Measurements from ENCODE around the gene RPUSD4. TPM values are rescaled to one million over a fixed set of nuclear protein-coding genes. Genes with fewer than 3 reads are reported as not detected.
A peak's percentile ranks its signal among the peaks of the same experiment; 100 is the strongest.

Gene RPUSD4
- total and polyA plus RNA-seq, 2 donors from 2014 or later = 13.6 to 20.7 TPM

DNA sequence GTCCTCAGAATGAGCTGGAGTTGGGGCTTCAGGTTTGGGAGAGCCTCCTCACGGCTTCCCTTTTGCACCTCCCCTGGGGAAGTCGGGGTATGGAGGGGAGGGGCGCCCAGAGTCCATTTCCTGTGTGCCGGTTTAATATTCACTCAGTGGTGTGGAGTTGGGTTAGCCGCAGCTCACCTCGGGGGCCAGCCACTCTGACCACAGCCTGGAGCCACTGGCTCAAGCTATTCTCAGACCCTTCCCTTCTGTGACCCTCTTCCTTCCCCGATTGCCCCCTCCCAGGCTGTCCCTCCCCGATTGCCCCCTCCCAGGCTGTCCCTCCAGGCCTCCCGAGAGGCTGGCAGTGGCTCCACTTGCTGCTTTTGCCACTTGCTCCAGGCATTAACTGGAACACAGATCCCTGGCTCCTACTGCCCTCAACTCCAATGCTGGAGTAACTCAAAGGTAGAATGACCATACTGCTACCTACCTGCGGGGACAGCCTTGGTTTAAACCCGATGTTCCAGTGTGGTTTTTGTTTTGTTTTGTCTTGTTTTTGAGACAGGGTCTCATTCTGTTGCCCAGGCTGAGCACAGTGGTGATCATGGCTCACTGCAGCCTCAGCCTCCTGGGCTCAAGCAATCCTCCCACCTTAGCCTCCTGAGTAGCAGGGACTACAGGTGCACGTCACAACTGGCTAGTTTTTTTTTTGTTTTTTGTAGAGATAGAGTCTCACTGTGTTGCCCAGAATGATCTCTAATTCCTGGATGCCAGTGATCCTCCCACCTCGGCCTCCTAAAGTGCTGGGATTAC is 29.3 kb downstream of the RPUSD4 start:
- H3K4me3 ChIP-seq (ENCODE audit: low read length in 3 of 3) = no peak overlapping the region
- no peak for DNase-seq
- TF ChIP-seq, protein P1, sequence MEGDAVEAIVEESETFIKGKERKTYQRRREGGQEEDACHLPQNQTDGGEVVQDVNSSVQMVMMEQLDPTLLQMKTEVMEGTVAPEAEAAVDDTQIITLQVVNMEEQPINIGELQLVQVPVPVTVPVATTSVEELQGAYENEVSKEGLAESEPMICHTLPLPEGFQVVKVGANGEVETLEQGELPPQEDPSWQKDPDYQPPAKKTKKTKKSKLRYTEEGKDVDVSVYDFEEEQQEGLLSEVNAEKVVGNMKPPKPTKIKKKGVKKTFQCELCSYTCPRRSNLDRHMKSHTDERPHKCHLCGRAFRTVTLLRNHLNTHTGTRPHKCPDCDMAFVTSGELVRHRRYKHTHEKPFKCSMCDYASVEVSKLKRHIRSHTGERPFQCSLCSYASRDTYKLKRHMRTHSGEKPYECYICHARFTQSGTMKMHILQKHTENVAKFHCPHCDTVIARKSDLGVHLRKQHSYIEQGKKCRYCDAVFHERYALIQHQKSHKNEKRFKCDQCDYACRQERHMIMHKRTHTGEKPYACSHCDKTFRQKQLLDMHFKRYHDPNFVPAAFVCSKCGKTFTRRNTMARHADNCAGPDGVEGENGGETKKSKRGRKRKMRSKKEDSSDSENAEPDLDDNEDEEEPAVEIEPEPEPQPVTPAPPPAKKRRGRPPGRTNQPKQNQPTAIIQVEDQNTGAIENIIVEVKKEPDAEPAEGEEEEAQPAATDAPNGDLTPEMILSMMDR (IDR thresholded peaks at IDR 0.05; ENCODE audit: borderline replicate concordance, extremely low read depth, insufficient read depth) = no peak
- no peak overlapping the region for H3K9ac ChIP-seq (ENCODE audit: low read length in 3 of 3)
- no peak for FAIRE-seq
- H3K36me3 ChIP-seq (ENCODE audit: control insufficient read depth in 2 of 3, insufficient read depth in 3 of 3, low read length in 3 of 3) = no peaks in the 10 kb centered on the region
- H3K27me3 ChIP-seq (ENCODE audit: control insufficient read depth, insufficient read depth, low read length) = no peaks in the 10 kb centered on the region
- no peaks in the 10 kb centered on the region for H3K9me3 ChIP-seq (ENCODE audit: control insufficient read depth in 2 of 3, insufficient read depth in 1 of 3, low read length in 3 of 3)
- peaks cover 0 to 8% (median 3%) of the 10 kb centered on the region in 3 donors for H3K4me1 ChIP-seq (ENCODE audit: control insufficient read depth in 2 of 3, insufficient read depth in 2 of 3, low read depth in 1 of 3, low read length in 3 of 3)
- H3K27ac ChIP-seq (ENCODE audit: low read depth in 2 of 2, low read length in 2 of 2) = no peak overlapping the region
- intact Hi-C loops (cut with DNase I) = loop anchor here (5.0 kb wide), 1 partner anchor 250 kb away; no protein-coding TSS in a partner anchor

DNA sequence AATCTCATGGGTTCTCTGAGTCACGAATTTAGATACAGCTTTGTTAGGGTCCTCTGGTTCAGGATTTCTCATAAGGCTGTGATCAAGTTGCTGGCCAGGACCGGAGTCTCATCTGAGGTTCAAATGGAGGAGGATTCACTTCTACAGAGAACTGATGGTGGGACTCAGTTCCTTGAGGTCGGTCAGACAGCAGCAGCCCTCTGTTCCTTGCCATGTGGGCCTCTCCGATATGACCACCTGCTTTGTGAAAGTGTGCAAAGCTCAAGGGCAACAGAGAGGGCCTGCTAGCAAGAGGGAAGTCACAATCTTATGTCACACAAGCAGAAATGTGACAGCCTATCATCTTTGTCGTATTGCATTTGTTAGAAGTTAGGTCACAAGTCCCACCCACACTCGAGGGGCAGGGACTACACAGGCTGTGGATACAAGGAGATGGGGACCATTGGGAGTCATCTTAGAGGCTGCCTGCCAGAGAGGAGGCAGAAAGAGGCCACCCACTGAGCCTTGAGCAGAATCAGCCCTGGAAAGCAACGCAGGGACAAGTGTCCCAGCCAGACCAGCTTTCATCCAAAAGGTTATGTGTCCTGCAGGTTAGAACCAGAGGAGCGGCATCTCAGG is 34.5 kb downstream of the RPUSD4 start:
- H3K9me3 ChIP-seq (ENCODE audit: control insufficient read depth in 2 of 3, insufficient read depth in 1 of 3, low read length in 3 of 3) = no peaks in the 10 kb centered on the region
- no peaks in the 10 kb centered on the region for H3K27me3 ChIP-seq (ENCODE audit: control insufficient read depth, insufficient read depth, low read length)
- H3K4me1 ChIP-seq (ENCODE audit: control insufficient read depth in 2 of 3, insufficient read depth in 2 of 3, low read depth in 1 of 3, low read length in 3 of 3) = no peaks in the 10 kb centered on the region
- H3K27ac ChIP-seq (ENCODE audit: low read depth in 2 of 2, low read length in 2 of 2) = no peak overlapping the region
- no peak overlapping the region for H3K9ac ChIP-seq (ENCODE audit: low read length in 3 of 3)
- TF ChIP-seq, protein P1 (IDR thresholded peaks at IDR 0.05; ENCODE audit: borderline replicate concordance, extremely low read depth, insufficient read depth) = no peak
- intact Hi-C loops (cut with DNase I) = no loop called here
- no peak overlapping the region for H3K4me3 ChIP-seq (ENCODE audit: low read length in 3 of 3)
- DNase-seq (no peak), FAIRE-seq (no peak)
- H3K36me3 ChIP-seq (ENCODE audit: control insufficient read depth in 2 of 3, insufficient read depth in 3 of 3, low read length in 3 of 3) = no peaks in the 10 kb centered on the region

DNA sequence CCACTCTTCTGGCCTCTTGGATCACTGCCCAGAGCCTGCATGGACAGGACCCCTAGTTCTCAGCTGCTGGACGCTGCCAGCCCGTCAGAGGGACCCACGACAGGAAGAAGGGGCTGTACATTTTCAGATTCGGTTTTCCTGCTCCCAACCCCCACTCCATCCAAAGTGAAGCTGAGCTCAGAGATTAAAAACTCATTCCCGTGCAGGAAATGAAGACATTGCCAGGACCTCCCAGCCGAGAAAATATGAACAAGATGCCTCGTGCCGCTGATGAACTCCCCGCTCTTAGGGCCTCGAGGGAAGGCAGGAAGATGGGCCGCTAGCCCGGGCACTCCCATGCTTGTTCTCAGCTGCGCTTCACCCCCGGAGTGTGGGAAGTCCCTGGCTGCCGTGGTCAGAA is 36.1 kb downstream of the RPUSD4 start:
- no peak overlapping the region for H3K27ac ChIP-seq (ENCODE audit: low read depth in 2 of 2, low read length in 2 of 2)
- no peak overlapping the region for H3K4me3 ChIP-seq (ENCODE audit: low read length in 3 of 3)
- H3K27me3 ChIP-seq (ENCODE audit: control insufficient read depth, insufficient read depth, low read length) = no peaks in the 10 kb centered on the region
- no peaks in the 10 kb centered on the region for H3K9me3 ChIP-seq (ENCODE audit: control insufficient read depth in 2 of 3, insufficient read depth in 1 of 3, low read length in 3 of 3)
- FAIRE-seq (no peak), DNase-seq (peak in 1 of 5 donors; percentile 67)
- no peaks in the 10 kb centered on the region for H3K36me3 ChIP-seq (ENCODE audit: control insufficient read depth in 2 of 3, insufficient read depth in 3 of 3, low read length in 3 of 3)
- no peak overlapping the region for H3K9ac ChIP-seq (ENCODE audit: low read length in 3 of 3)
- no peaks in the 10 kb centered on the region for H3K4me1 ChIP-seq (ENCODE audit: control insufficient read depth in 2 of 3, insufficient read depth in 2 of 3, low read depth in 1 of 3, low read length in 3 of 3)
- intact Hi-C loops (cut with DNase I) = no loop called here
- TF ChIP-seq, protein P1 (IDR thresholded peaks at IDR 0.05; ENCODE audit: borderline replicate concordance, extremely low read depth, insufficient read depth) = no peak
